ENCODE results near the gene GPC1. TPM values are rescaled to one million over a fixed set of nuclear protein-coding genes. Genes with fewer than 3 reads are reported as not detected.
"Not testable (repeated sequence)": the region's sequence is repeated elsewhere in the genome, so short reads cannot be mapped to it uniquely, and the experiment has no call there.

Gene GPC1
- total and polyA plus RNA-seq, 4 experiments from 2014 or later: 0.14 to 1.2 (median 0.88) TPM

GRCh38 chr2:240494194-240494793 is 58.8 kb downstream of the GPC1 start:
- no peak for DNase-seq
- Histone ChIP-seq H3K27ac (ENCODE audit: low read depth, low read length) (no peak overlapping the region), H3K4me1 (ENCODE audit: insufficient read depth, low read length) (no peaks in the 10 kb centered on the region), H3K36me3 (ENCODE audit: insufficient read depth, low read length) (peaks cover 8% of the 10 kb centered on the region), H3K4me3 (ENCODE audit: low read length in 2 of 2) (no peak overlapping the region), H3K27me3 (ENCODE audit: insufficient read depth, low read length) (no peaks in the 10 kb centered on the region), H3K9me3 (ENCODE audit: control insufficient read depth in 1 of 2, low read length in 2 of 2) (peaks cover 0 to 8% of the 10 kb centered on the region in 2 donors)
- H3K4me1 Mint-ChIP-seq: no peaks in the 10 kb centered on the region
- no peak overlapping the region for H3K4me3 Mint-ChIP-seq
- CTCF ChIA-PET (ENCODE audit: partially characterized antibody): no interaction called here
- H3K27ac Mint-ChIP-seq: no peak overlapping the region
- POLR2A ChIA-PET (ENCODE audit: partially characterized antibody): no interaction called here
- H3K9me3 Mint-ChIP-seq: peaks cover 0 to 42% (median 32%) of the 10 kb centered on the region in 8 donors
- peaks cover 0 to 1% of the 10 kb centered on the region in 2 donors for H3K27me3 Mint-ChIP-seq
- H3K36me3 Mint-ChIP-seq: peaks cover 44 to 64% of the 10 kb centered on the region in 2 donors
- intact Hi-C loops (cut with micrococcal nuclease): no loop called here

- POLR2A ChIA-PET (ENCODE audit: partially characterized antibody); H3K4me1 ChIP-seq (ENCODE audit: insufficient read depth, low read length); CTCF ChIA-PET (ENCODE audit: partially characterized antibody); H3K27me3 Mint-ChIP-seq; H3K27me3 ChIP-seq (ENCODE audit: insufficient read depth, low read length); H3K4me3 Mint-ChIP-seq; H3K4me1 Mint-ChIP-seq; H3K36me3 ChIP-seq (ENCODE audit: insufficient read depth, low read length); DNase-seq; H3K4me3 ChIP-seq (ENCODE audit: low read length in 2 of 2); H3K27ac Mint-ChIP-seq; H3K27ac ChIP-seq (ENCODE audit: low read depth, low read length); intact Hi-C loops (cut with micrococcal nuclease); H3K9me3 ChIP-seq (ENCODE audit: control insufficient read depth in 1 of 2, low read length in 2 of 2): not testable (repeated sequence)
- Mint-ChIP-seq H3K9me3 (peaks cover 0 to 36% (median 27%) of the 10 kb centered on the region in 8 donors), H3K36me3 (peaks cover 44 to 63% of the 10 kb centered on the region in 2 donors)
Measured at GRCh38 chr2:240494942-240495341, 59.5 kb downstream of the GPC1 start.

GRCh38 chr2:240497082-240497481 is 61.6 kb downstream of the GPC1 start:
- CTCF ChIA-PET (ENCODE audit: partially characterized antibody): interaction anchor here (0.9 to 2.4 kb wide), 2 partner anchors 17 to 263 kb away, joined by 3 to 7 read pairs; no protein-coding TSS in a partner anchor
- H3K27me3 Mint-ChIP-seq; H3K36me3 ChIP-seq (ENCODE audit: insufficient read depth, low read length); H3K4me1 Mint-ChIP-seq; H3K4me3 ChIP-seq (ENCODE audit: low read length in 2 of 2); H3K27me3 ChIP-seq (ENCODE audit: insufficient read depth, low read length); intact Hi-C loops (cut with micrococcal nuclease); POLR2A ChIA-PET (ENCODE audit: partially characterized antibody); DNase-seq; H3K27ac ChIP-seq (ENCODE audit: low read depth, low read length); H3K4me3 Mint-ChIP-seq; H3K9me3 ChIP-seq (ENCODE audit: control insufficient read depth in 1 of 2, low read length in 2 of 2); H3K27ac Mint-ChIP-seq; H3K4me1 ChIP-seq (ENCODE audit: insufficient read depth, low read length): not testable (repeated sequence)
- Mint-ChIP-seq H3K36me3 (peaks cover 48 to 65% of the 10 kb centered on the region in 2 donors), H3K9me3 (peaks cover 0 to 16% (median 9%) of the 10 kb centered on the region in 8 donors)

GRCh38 chr2:240498171-240498957 is 62.9 kb downstream of the GPC1 start:
- Mint-ChIP-seq H3K27me3 (no peaks in the 10 kb centered on the region), H3K4me1 (peaks cover 0 to 2% (median 0%) of the 10 kb centered on the region in 4 donors), H3K9me3 (peaks cover 0 to 7% (median 3%) of the 10 kb centered on the region in 8 donors), H3K36me3 (peaks cover 46 to 63% of the 10 kb centered on the region in 2 donors), H3K27ac (no peak overlapping the region), H3K4me3 (no peak overlapping the region)
- Histone ChIP-seq H3K27ac (ENCODE audit: low read depth, low read length) (no peak overlapping the region), H3K4me3 (ENCODE audit: low read length in 2 of 2) (no peak overlapping the region), H3K27me3 (ENCODE audit: insufficient read depth, low read length) (no peaks in the 10 kb centered on the region), H3K4me1 (ENCODE audit: insufficient read depth, low read length) (no peaks in the 10 kb centered on the region), H3K36me3 (ENCODE audit: insufficient read depth, low read length) (peaks cover 8% of the 10 kb centered on the region), H3K9me3 (ENCODE audit: control insufficient read depth in 1 of 2, low read length in 2 of 2) (no peaks in the 10 kb centered on the region)
- intact Hi-C loops (cut with micrococcal nuclease): no loop called here
- ChIA-PET POLR2A (ENCODE audit: partially characterized antibody) (no interaction called here), CTCF (ENCODE audit: partially characterized antibody) (no interaction called here)
- DNase-seq: no peak

GRCh38 chr2:240498958-240499260 is 63.4 kb downstream of the GPC1 start:
- POLR2A ChIA-PET (ENCODE audit: partially characterized antibody): no interaction called here
- peaks cover 8% of the 10 kb centered on the region for H3K36me3 ChIP-seq (ENCODE audit: insufficient read depth, low read length)
- no peak overlapping the region for H3K4me3 ChIP-seq (ENCODE audit: low read length in 2 of 2)
- H3K9me3 ChIP-seq (ENCODE audit: control insufficient read depth in 1 of 2, low read length in 2 of 2): no peaks in the 10 kb centered on the region
- Mint-ChIP-seq H3K36me3 (peaks cover 44 to 58% of the 10 kb centered on the region in 2 donors), H3K27me3 (no peaks in the 10 kb centered on the region), H3K4me1 (peaks cover 0 to 2% (median 0%) of the 10 kb centered on the region in 4 donors), H3K27ac (no peak overlapping the region), H3K4me3 (no peak overlapping the region), H3K9me3 (peaks cover 0 to 4% (median 0%) of the 10 kb centered on the region in 8 donors)
- no peaks in the 10 kb centered on the region for H3K4me1 ChIP-seq (ENCODE audit: insufficient read depth, low read length)
- intact Hi-C loops (cut with micrococcal nuclease): no loop called here
- H3K27me3 ChIP-seq (ENCODE audit: insufficient read depth, low read length): no peaks in the 10 kb centered on the region
- CTCF ChIA-PET (ENCODE audit: partially characterized antibody): no interaction called here
- no peak for DNase-seq
- no peak overlapping the region for H3K27ac ChIP-seq (ENCODE audit: low read depth, low read length)

GRCh38 chr2:240499309-240500301 is 64.1 kb downstream of the GPC1 start:
- intact Hi-C loops (cut with micrococcal nuclease): no loop called here
- CTCF ChIA-PET (ENCODE audit: partially characterized antibody): no interaction called here
- Histone ChIP-seq H3K36me3 (ENCODE audit: insufficient read depth, low read length) (peaks cover 8% of the 10 kb centered on the region), H3K27me3 (ENCODE audit: insufficient read depth, low read length) (no peaks in the 10 kb centered on the region), H3K9me3 (ENCODE audit: control insufficient read depth in 1 of 2, low read length in 2 of 2) (no peaks in the 10 kb centered on the region), H3K27ac (ENCODE audit: low read depth, low read length) (no peak overlapping the region), H3K4me3 (ENCODE audit: low read length in 2 of 2) (no peak overlapping the region), H3K4me1 (ENCODE audit: insufficient read depth, low read length) (no peaks in the 10 kb centered on the region)
- Mint-ChIP-seq H3K4me3 (no peak overlapping the region), H3K4me1 (peaks cover 0 to 2% (median 0%) of the 10 kb centered on the region in 4 donors), H3K27ac (no peak overlapping the region), H3K36me3 (peaks cover 41 to 55% of the 10 kb centered on the region in 2 donors), H3K9me3 (peaks cover 0 to 4% (median 0%) of the 10 kb centered on the region in 8 donors), H3K27me3 (no peaks in the 10 kb centered on the region)
- no peak for DNase-seq
- POLR2A ChIA-PET (ENCODE audit: partially characterized antibody): no interaction called here
